Hypothalamus (tissue), 51 donors: ENCODE results near the gene ZNF362.
A peak's percentile ranks its signal among the peaks of the same experiment; 100 is the strongest.
"Not testable (repeated sequence)": the region's sequence is repeated elsewhere in the genome, so short reads cannot be mapped to it uniquely, and the experiment has no call there.

ENCODE experiments used
- DNase-seq, 51 donors: peaks; one replicate each; lab custom pipeline; 2025; lab: John Stamatoyannopoulos, UW

Gene ZNF362

GRCh38 chr1:33256471-33257206, at the start of gene ZNF362:
Gene ZNF362, plus strand, starts transcription at chr1:33256492. Its CDS starts 14,083 bp downstream, at chr1:33270575.
- peak in 37 of 51 donors; percentile 6 to 70 (median 25) for DNase-seq

GRCh38 chr1:33211972-33212371, 44.3 kb upstream of the ZNF362 start:
- DNase-seq: no peak

GRCh38 chr1:33219886-33220661, 36.2 kb upstream of the ZNF362 start:
- no peak for DNase-seq

GRCh38 chr1:33220676-33221384, 35.5 kb upstream of the ZNF362 start:
- DNase-seq: no peak

GRCh38 chr1:33221385-33221758, 34.9 kb upstream of the ZNF362 start:
- DNase-seq: no peak

GRCh38 chr1:33222381-33222780, 33.9 kb upstream of the ZNF362 start:
- no peak for DNase-seq

- DNase-seq: no peak
These were observed 32.1 kb upstream of the ZNF362 start for GRCh38 chr1:33224166-33224707.

- no peak for DNase-seq
These were observed 30.7 kb upstream of the ZNF362 start for GRCh38 chr1:33225586-33225985.

GRCh38 chr1:33228935-33229487, 27.3 kb upstream of the ZNF362 start:
- DNase-seq: no peak

- no peak for DNase-seq
These were observed 25.1 kb upstream of the ZNF362 start for GRCh38 chr1:33231166-33231565.

GRCh38 chr1:33232716-33233115, 23.6 kb upstream of the ZNF362 start:
- DNase-seq: no peak

GRCh38 chr1:33234131-33234530, 22.2 kb upstream of the ZNF362 start:
- DNase-seq: no peak

GRCh38 chr1:33234588-33234990, 21.7 kb upstream of the ZNF362 start:
- no peak for DNase-seq

- no peak for DNase-seq
These were observed 20.8 kb upstream of the ZNF362 start for GRCh38 chr1:33235521-33235920.

GRCh38 chr1:33236498-33236897, 19.8 kb upstream of the ZNF362 start:
- DNase-seq: no peak

GRCh38 chr1:33237579-33237978, 18.7 kb upstream of the ZNF362 start:
- no peak for DNase-seq

GRCh38 chr1:33238194-33238724, 18.0 kb upstream of the ZNF362 start:
- DNase-seq: not testable (repeated sequence)

- not testable (repeated sequence) for DNase-seq
These were observed 16.9 kb upstream of the ZNF362 start for GRCh38 chr1:33239410-33239809.

GRCh38 chr1:33241866-33242265, 14.4 kb upstream of the ZNF362 start:
- no peak for DNase-seq

- no peak for DNase-seq
These were observed 13.6 kb upstream of the ZNF362 start for GRCh38 chr1:33242652-33243051.
